Natural killer cell (primary cell): ENCODE results near the gene BIRC2. TPM values are rescaled to one million over a fixed set of nuclear protein-coding genes. Genes with fewer than 3 reads are reported as not detected.

Experiments used
- ATAC-seq, 3 donors: fragments of 150-1000 bp in 2 of 3; fragments of 200-7000 bp in 1 of 3; cut with Tn5 transposase; 1 replicate in 1 of 3; 2 replicates in 2 of 3; pipeline ENCODE4 v1.10.0; 2021; ENCODE audit warnings: mild to moderate bottlenecking in 2 of 3, moderate library complexity in 2 of 3
- DNase-seq, 2 donors: peaks; one replicate each; pipeline versions ENCODE4 v3.0.0 to v3.0.0-alpha.2; 2013 to 2021; ENCODE audit warnings: mixed read lengths in 1 of 2
- H3K27ac ChIP-seq: one replicate; pipeline ENCODE4 v1.5.1; 2013; ENCODE audit warnings: mild to moderate bottlenecking, low read length
- H3K27me3 ChIP-seq: one replicate; pipeline ENCODE4 v1.6.1; 2013; ENCODE audit warnings: low read length; ENCODE audit not compliant: control insufficient read depth, insufficient read depth
- H3K36me3 ChIP-seq: one replicate; pipeline ENCODE4 v1.6.1; 2013; ENCODE audit warnings: low read length; ENCODE audit not compliant: control insufficient read depth, insufficient read depth
- H3K4me1 ChIP-seq: one replicate; pipeline ENCODE4 v1.6.1; 2013; ENCODE audit warnings: low read length; ENCODE audit not compliant: control insufficient read depth, insufficient read depth
- H3K4me3 ChIP-seq: one replicate; pipeline ENCODE4 v1.5.1; 2013; ENCODE audit warnings: low read length
- H3K9me3 ChIP-seq: one replicate; pipeline ENCODE4 v1.6.1; 2013; ENCODE audit warnings: low read length; ENCODE audit not compliant: control insufficient read depth, insufficient read depth
- H3K27ac Mint-ChIP-seq, 2 donors: one replicate each; pipeline ENCODE4 v1.8.0; 2022; ENCODE audit warnings: mild to moderate bottlenecking in 2 of 2, mixed read lengths in 2 of 2, moderate library complexity in 1 of 2
- H3K27me3 Mint-ChIP-seq, 2 donors: one replicate each; pipeline ENCODE4 v1.8.0; 2022; ENCODE audit warnings: low read depth in 2 of 2, mixed read lengths in 2 of 2
- H3K36me3 Mint-ChIP-seq: one replicate; pipeline ENCODE4 v1.8.0; 2022; ENCODE audit warnings: mixed read lengths
- H3K4me1 Mint-ChIP-seq, 2 donors: one replicate each; pipeline ENCODE4 v1.8.0; 2022; ENCODE audit warnings: mixed read lengths in 2 of 2
- H3K4me3 Mint-ChIP-seq: one replicate; pipeline ENCODE4 v1.8.0; 2022; ENCODE audit warnings: mild to moderate bottlenecking, moderate library complexity, mixed read lengths
- H3K9me3 Mint-ChIP-seq, 2 donors: one replicate each; pipeline ENCODE4 v1.8.0; 2022; ENCODE audit warnings: mixed read lengths in 2 of 2
- CTCF ChIP-seq: fragments of 200-600 bp; IDR thresholded peaks from one replicate; pipeline ENCODE4 v1.8.0; 2022; ENCODE audit warnings: antibody characterized with exemption
- WGBS: methylation state at CpG from one replicate; pipeline ENCODE4 v1.1.7; 2013; ENCODE audit warnings: missing lambda C conversion rate; ENCODE audit not compliant: insufficient coverage; 5-methylcytosine and 5-hydroxymethylcytosine counted together
- intact Hi-C: fragments of 100-400 bp; cut with micrococcal nuclease; formaldehyde crosslinking; loops from one replicate; pipeline ENCODE4 v1.14.2; 2022
- total RNA-seq, 4 donors: library from RNA; stranded (reverse); fragments of 120-200 nt in 1 of 4; gene quantifications; one replicate each; pipeline versions ENCODE4 v1.2.3 to v1.2.4, GENCODE V29; 2013 to 2022

Gene BIRC2
- total RNA-seq, 3 donors from 2014 or later (not counting 1 experiment from before 2014, with no cell fraction given), result 92.2 to 146 (median 111) TPM

- H3K4me1 ChIP-seq, result peaks cover 24% of the 10 kb centered on the region
- H3K4me1 Mint-ChIP-seq, result peaks cover 13 to 20% of the 10 kb centered on the region in 2 donors
- H3K36me3 ChIP-seq, result no peaks in the 10 kb centered on the region
- ATAC-seq (no peak), DNase-seq (no peak)
- no peak overlapping the region for H3K4me3 ChIP-seq
- no peak overlapping the region for H3K27ac ChIP-seq
- H3K27me3 ChIP-seq, result no peaks in the 10 kb centered on the region
- H3K27me3 Mint-ChIP-seq, result no peaks in the 10 kb centered on the region
- no peaks in the 10 kb centered on the region for H3K36me3 Mint-ChIP-seq
- H3K9me3 ChIP-seq, result peaks cover 4% of the 10 kb centered on the region
- peaks cover 2 to 3% of the 10 kb centered on the region in 2 donors for H3K9me3 Mint-ChIP-seq
- H3K27ac Mint-ChIP-seq, result no peak overlapping the region
- H3K4me3 Mint-ChIP-seq, result no peak overlapping the region
- intact Hi-C loops, result no loop called here
- no peak for TF ChIP-seq CTCF
These were observed 39.3 kb upstream of the BIRC2 start for GRCh38 chr11:102307727-102308038.

GRCh38 chr11:102309621-102310541, 37.1 kb upstream of the BIRC2 start:
- no peak for TF ChIP-seq CTCF
- no peaks in the 10 kb centered on the region for H3K9me3 Mint-ChIP-seq
- Histone ChIP-seq H3K36me3 (no peaks in the 10 kb centered on the region), H3K4me3 (no peak overlapping the region), H3K4me1 (peaks cover 28% of the 10 kb centered on the region), H3K27ac (no peak overlapping the region), H3K9me3 (no peaks in the 10 kb centered on the region), H3K27me3 (no peaks in the 10 kb centered on the region)
- H3K4me3 Mint-ChIP-seq, result no peak overlapping the region
- intact Hi-C loops, result no loop called here
- no peak for DNase-seq
- peaks cover 24 to 32% of the 10 kb centered on the region in 2 donors for H3K4me1 Mint-ChIP-seq
- no peaks in the 10 kb centered on the region for H3K27me3 Mint-ChIP-seq
- 95% methylated on average over 21 of the region's 25 CpGs for WGBS
- ATAC-seq, result no peak
- H3K27ac Mint-ChIP-seq, result no peak overlapping the region
- H3K36me3 Mint-ChIP-seq, result no peaks in the 10 kb centered on the region

GRCh38 chr11:102312667-102313066, 34.3 kb upstream of the BIRC2 start:
- no peak overlapping the region for H3K4me3 Mint-ChIP-seq
- peak overlapping the region; percentile 77 for H3K27ac ChIP-seq
- ATAC-seq (no peak), DNase-seq (peak in 1 of 2 donors; percentile 45)
- no peaks in the 10 kb centered on the region for H3K27me3 ChIP-seq
- H3K9me3 ChIP-seq, result no peaks in the 10 kb centered on the region
- peaks cover 17% of the 10 kb centered on the region for H3K4me1 ChIP-seq
- peak overlapping the region; percentile 71 to 83 for H3K27ac Mint-ChIP-seq
- 83% methylated on average over 1 of the region's 2 CpGs for WGBS
- TF ChIP-seq CTCF, result no peak
- H3K36me3 ChIP-seq, result no peaks in the 10 kb centered on the region
- intact Hi-C loops, result no loop called here
- H3K4me1 Mint-ChIP-seq, result peaks cover 27 to 30% of the 10 kb centered on the region in 2 donors
- H3K27me3 Mint-ChIP-seq, result no peaks in the 10 kb centered on the region
- H3K36me3 Mint-ChIP-seq, result no peaks in the 10 kb centered on the region
- no peaks in the 10 kb centered on the region for H3K9me3 Mint-ChIP-seq
- no peak overlapping the region for H3K4me3 ChIP-seq
